CD4-positive, CD25-positive, alpha-beta regulatory T cell (primary cell): ENCODE data around the gene GRM5. TPM values are rescaled to one million over a fixed set of nuclear protein-coding genes. Genes with fewer than 3 reads are reported as not detected.
A peak's percentile ranks its signal among the peaks of the same experiment; 100 is the strongest.

Experiments used
- ATAC-seq, 2 donors: fragments of 150-1000 bp; cut with Tn5 transposase; one replicate each; pipeline ENCODE4 v1.10.0; 2021; ENCODE audit warnings: low read depth in 2 of 2, moderate number of reproducible peaks in 2 of 2, moderate library complexity in 1 of 2
- DNase-seq, 3 donors: peaks; one replicate each; pipeline versions ENCODE4 v3.0.0 to v3.0.0-alpha.2; 2012 to 2022; ENCODE audit warnings: mixed read lengths in 1 of 3
- H3K27ac ChIP-seq: one replicate; pipeline ENCODE4 v1.7.0; 2013; ENCODE audit warnings: mild to moderate bottlenecking, low read length; ENCODE audit not compliant: insufficient read depth, poor library complexity, severe bottlenecking
- H3K27me3 ChIP-seq: one replicate; pipeline ENCODE4 v1.7.0; 2013; ENCODE audit warnings: low read length; ENCODE audit not compliant: control insufficient read depth, insufficient read depth
- H3K36me3 ChIP-seq: one replicate; pipeline ENCODE4 v1.7.0; 2013; ENCODE audit warnings: mild to moderate bottlenecking, low read length, moderate library complexity; ENCODE audit not compliant: control insufficient read depth, insufficient read depth
- H3K4me1 ChIP-seq: 2 replicates; pipeline ENCODE4 v1.7.0; 2013; ENCODE audit warnings: mild to moderate bottlenecking, low read length; ENCODE audit not compliant: insufficient read depth, control insufficient read depth, poor library complexity, severe bottlenecking
- H3K4me3 ChIP-seq: one replicate; pipeline ENCODE4 v1.7.0; 2013; ENCODE audit warnings: low read depth, mild to moderate bottlenecking, low read length, moderate library complexity
- H3K9me3 ChIP-seq, 2 experiments: 1 replicate in 1 of 2; 2 replicates in 1 of 2; pipeline ENCODE4 v1.7.0; 2013; ENCODE audit warnings: low read length in 2 of 2, mild to moderate bottlenecking in 1 of 2, moderate library complexity in 1 of 2; ENCODE audit not compliant: control insufficient read depth in 2 of 2
- H3K27ac Mint-ChIP-seq, 3 donors: one replicate each; pipeline ENCODE4 v1.8.0; 2020 to 2022; ENCODE audit warnings: mild to moderate bottlenecking in 3 of 3, mixed read lengths in 3 of 3, moderate library complexity in 2 of 3
- H3K27me3 Mint-ChIP-seq: one replicate; pipeline ENCODE4 v1.8.0; 2022; ENCODE audit warnings: mild to moderate bottlenecking, mixed read lengths
- H3K36me3 Mint-ChIP-seq: one replicate; pipeline ENCODE4 v1.8.0; 2020; ENCODE audit warnings: mixed read lengths
- H3K4me1 Mint-ChIP-seq, 4 donors: one replicate each; pipeline ENCODE4 v1.8.0; 2020 to 2022; ENCODE audit warnings: mixed read lengths in 4 of 4, mild to moderate bottlenecking in 1 of 4
- H3K4me3 Mint-ChIP-seq, 4 donors: one replicate each; pipeline ENCODE4 v1.8.0; 2020 to 2022; ENCODE audit warnings: mild to moderate bottlenecking in 4 of 4, mixed read lengths in 4 of 4, moderate library complexity in 3 of 4
- H3K9me3 Mint-ChIP-seq, 7 donors: one replicate each; pipeline ENCODE4 v1.8.0; 2020 to 2022; ENCODE audit warnings: mixed read lengths in 7 of 7, mild to moderate bottlenecking in 3 of 7, moderate library complexity in 2 of 7
- polyA plus RNA-seq, 4 donors: library from polyadenylated mRNA; unstranded; fragments of 300-500 nt; fragmentation: Illumina TruSeq; gene quantifications; one replicate each; pipeline ENCODE4 v1.2.3, GENCODE V29; 2021
- total RNA-seq: library from RNA; stranded (reverse); gene quantifications from one replicate; pipeline ENCODE4 v1.2.3, GENCODE V29; 2022

GRM5 gene
- total and polyA plus RNA-seq, 5 donors from 2014 or later = not detected

DNA sequence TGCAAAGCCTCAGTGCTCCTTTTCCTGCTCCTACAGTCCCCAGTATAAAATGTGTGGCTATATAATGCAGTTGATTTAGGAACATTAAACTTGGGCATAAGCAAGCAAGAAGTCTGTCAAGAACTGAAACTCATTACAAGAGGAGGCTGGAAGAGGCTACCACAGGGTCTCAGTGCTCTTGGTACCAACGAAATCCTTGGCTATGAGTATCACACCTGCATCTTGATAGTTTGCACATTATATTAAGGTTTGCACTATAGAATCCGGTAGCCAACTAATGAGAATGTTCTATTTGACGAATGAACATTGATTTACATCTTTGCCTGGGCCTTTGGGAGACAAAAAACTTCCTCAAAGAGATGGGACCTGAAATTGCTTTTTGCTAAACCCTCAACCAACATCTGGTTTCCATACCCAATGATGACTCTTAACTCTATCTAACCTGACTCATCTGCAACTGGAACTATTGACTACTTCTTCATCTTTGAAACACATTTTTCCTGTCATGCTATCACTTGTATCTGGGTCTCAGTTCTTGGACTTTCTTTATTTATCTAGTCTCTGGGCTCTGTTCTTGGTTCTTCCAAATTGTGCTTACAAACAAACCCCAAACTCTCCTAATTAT is 521.0 kb downstream of the GRM5 start:
- Mint-ChIP-seq H3K27me3 (peaks cover 14% of the 10 kb centered on the region), H3K36me3 (no peaks in the 10 kb centered on the region), H3K4me1 (peaks cover 0 to 6% (median 3%) of the 10 kb centered on the region in 4 donors), H3K9me3 (no peaks in the 10 kb centered on the region), H3K27ac (peak overlapping the region in 1 of 3 donors; percentile 35), H3K4me3 (no peak overlapping the region)
- H3K9me3 ChIP-seq = no peaks in the 10 kb centered on the region
- H3K4me3 ChIP-seq = no peak overlapping the region
- no peaks in the 10 kb centered on the region for H3K4me1 ChIP-seq
- H3K36me3 ChIP-seq = no peaks in the 10 kb centered on the region
- DNase-seq (no peak), ATAC-seq (no peak)
- no peak overlapping the region for H3K27ac ChIP-seq
- peaks cover 6% of the 10 kb centered on the region for H3K27me3 ChIP-seq

DNA sequence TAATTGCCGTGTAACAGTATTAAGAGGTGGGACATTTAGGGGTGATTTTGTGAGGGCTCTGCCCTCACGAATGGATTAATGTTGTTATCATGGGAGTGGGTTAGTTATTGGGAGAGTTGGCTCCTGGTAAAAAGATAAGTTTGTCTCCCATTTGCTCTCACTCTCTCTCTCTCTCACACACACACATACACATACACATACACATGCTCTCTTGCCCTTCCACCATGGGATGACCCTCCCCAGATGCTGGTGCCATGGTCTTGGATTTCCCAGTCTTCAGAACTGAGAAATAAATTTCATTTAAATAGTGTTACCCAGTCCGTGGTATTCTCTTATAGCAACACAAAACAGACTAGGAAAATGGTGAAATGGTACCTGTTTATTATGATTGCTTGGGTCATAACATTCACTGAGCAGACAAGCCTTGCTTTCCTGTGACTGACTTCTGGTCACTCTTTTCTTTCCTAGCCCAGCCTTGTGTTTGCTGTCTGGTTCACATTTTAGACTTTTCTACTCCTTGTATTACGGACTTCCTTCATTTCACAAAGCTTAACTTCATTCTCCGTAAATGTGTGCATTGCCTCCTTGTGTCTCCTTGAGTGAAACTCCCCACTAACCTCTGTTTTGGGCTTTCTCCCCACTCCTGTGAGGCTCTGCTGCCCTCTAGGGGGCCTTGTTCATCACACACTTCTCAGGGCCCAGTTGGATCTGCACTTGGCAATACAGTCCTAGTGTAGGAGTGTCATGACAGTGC is 521.7 kb downstream of the GRM5 start:
- H3K27ac Mint-ChIP-seq = peak overlapping the region in 2 of 3 donors; percentile 35 to 88
- Histone ChIP-seq H3K27ac (no peak overlapping the region), H3K4me1 (no peaks in the 10 kb centered on the region), H3K27me3 (peaks cover 6% of the 10 kb centered on the region), H3K4me3 (no peak overlapping the region), H3K36me3 (no peaks in the 10 kb centered on the region), H3K9me3 (no peaks in the 10 kb centered on the region)
- H3K4me3 Mint-ChIP-seq = peak overlapping the region in 1 of 4 donors; percentile 16
- no peaks in the 10 kb centered on the region for H3K36me3 Mint-ChIP-seq
- peaks cover 11% of the 10 kb centered on the region for H3K27me3 Mint-ChIP-seq
- peak; percentile 88 to 89 for ATAC-seq
- peaks cover 0 to 6% (median 3%) of the 10 kb centered on the region in 4 donors for H3K4me1 Mint-ChIP-seq
- DNase-seq = peak; percentile 46 to 85 (median 70)
- H3K9me3 Mint-ChIP-seq = no peaks in the 10 kb centered on the region

DNA sequence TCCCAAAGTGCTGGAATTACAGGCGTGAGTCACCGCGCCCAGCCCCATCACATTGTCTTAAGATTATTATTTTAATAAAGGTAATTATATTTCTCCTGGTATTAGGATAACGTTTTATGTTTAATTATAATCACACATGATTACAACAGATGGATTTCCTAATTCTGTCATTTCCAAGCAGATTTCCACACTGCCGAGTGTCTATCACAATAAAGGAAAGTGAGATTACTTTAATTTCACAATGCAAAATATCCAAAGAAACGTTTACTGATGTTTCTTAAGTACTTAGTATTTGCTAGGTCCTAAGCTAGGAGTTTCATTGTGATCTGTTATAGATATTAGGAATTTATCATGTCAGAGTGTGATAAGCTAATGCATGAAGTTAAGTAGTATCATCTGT is 524.8 kb downstream of the GRM5 start:
- H3K36me3 Mint-ChIP-seq = no peaks in the 10 kb centered on the region
- peaks cover 4% of the 10 kb centered on the region for H3K27me3 Mint-ChIP-seq
- H3K27ac Mint-ChIP-seq = no peak overlapping the region
- no peak for ATAC-seq
- peaks cover 0 to 6% (median 3%) of the 10 kb centered on the region in 4 donors for H3K4me1 Mint-ChIP-seq
- H3K4me3 ChIP-seq = no peak overlapping the region
- no peaks in the 10 kb centered on the region for H3K36me3 ChIP-seq
- H3K27ac ChIP-seq = no peak overlapping the region
- H3K4me3 Mint-ChIP-seq = no peak overlapping the region
- no peaks in the 10 kb centered on the region for H3K4me1 ChIP-seq
- H3K27me3 ChIP-seq = no peaks in the 10 kb centered on the region
- H3K9me3 ChIP-seq = no peaks in the 10 kb centered on the region
- DNase-seq = no peak
- no peaks in the 10 kb centered on the region for H3K9me3 Mint-ChIP-seq

DNA sequence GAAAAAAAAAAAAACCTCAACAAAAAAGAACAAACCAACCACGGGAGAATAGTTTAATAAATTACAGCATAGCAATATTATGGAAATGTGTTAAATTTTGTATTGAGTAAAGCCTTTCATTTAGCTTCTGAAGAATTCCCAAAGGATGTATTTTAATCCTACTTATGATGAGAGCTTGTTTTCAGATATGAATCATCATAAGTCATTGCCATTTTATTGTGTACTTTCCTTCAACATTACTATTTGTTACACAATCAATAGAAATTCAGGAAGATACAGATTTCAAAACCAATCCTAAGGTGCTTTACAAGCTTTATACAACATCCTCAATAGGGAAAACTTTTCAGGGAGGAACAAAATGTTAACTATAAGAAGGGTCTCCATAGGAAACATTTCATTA is 527.7 kb downstream of the GRM5 start:
- Mint-ChIP-seq H3K4me3 (no peak overlapping the region), H3K4me1 (no peaks in the 10 kb centered on the region), H3K36me3 (no peaks in the 10 kb centered on the region), H3K27me3 (peaks cover 2% of the 10 kb centered on the region), H3K27ac (no peak overlapping the region), H3K9me3 (no peaks in the 10 kb centered on the region)
- Histone ChIP-seq H3K4me3 (no peak overlapping the region), H3K27ac (no peak overlapping the region), H3K36me3 (no peaks in the 10 kb centered on the region), H3K4me1 (no peaks in the 10 kb centered on the region), H3K9me3 (no peaks in the 10 kb centered on the region), H3K27me3 (peaks cover 2% of the 10 kb centered on the region)
- DNase-seq (no peak), ATAC-seq (no peak)

DNA sequence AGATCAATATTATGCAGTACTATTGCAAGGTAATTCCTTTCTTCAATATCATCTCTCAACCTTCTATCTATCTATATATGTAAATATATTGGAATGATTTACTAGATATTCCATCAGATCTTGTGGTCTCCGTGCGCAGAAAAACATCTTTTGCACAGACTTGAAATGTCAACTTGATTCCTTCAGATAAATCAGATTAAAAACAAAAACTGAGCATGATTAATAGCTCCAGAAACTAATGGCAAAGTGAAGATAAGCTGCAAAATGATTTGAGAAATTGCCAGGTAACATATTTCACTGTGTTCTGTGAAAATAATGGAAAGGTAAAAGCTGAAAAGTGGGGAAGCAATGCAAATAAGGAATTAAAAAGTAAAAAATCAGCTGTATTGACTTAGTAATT is 528.2 kb downstream of the GRM5 start:
- Mint-ChIP-seq H3K9me3 (no peaks in the 10 kb centered on the region), H3K4me3 (no peak overlapping the region), H3K27ac (no peak overlapping the region), H3K4me1 (no peaks in the 10 kb centered on the region), H3K27me3 (peaks cover 6% of the 10 kb centered on the region), H3K36me3 (no peaks in the 10 kb centered on the region)
- Histone ChIP-seq H3K27ac (no peak overlapping the region), H3K36me3 (no peaks in the 10 kb centered on the region), H3K4me3 (no peak overlapping the region), H3K27me3 (peaks cover 2% of the 10 kb centered on the region), H3K9me3 (no peaks in the 10 kb centered on the region), H3K4me1 (no peaks in the 10 kb centered on the region)
- DNase-seq = no peak
- no peak for ATAC-seq

DNA sequence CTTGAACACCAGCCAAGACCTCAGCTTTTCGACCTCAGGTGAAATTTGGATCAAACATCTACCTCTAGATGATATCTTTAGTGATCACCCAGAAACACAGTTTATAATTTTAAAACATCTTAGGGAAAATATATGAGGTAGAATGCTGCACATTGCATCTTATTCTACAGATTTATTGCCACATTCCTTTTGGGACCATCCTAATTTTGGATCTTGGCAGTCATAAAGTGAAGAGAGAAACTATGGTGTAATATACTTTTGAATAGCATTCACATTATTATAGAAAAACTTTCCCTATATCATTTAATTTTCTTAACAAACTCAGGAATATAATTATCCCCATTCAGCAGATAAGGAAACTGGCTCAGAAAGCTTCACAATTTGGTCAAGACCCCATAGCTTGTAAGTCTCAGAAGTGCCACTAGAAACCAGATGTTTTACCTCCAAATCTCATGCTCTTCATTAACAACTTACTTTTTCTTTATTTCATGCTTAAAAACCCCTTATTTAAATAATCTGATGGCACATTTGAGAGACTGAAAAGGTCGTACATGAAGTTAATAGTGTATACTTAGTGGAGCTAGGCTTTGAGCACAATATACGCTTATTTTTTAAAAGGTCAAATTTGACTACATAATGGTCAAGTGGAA is 529.0 kb downstream of the GRM5 start:
- no peak overlapping the region for H3K27ac ChIP-seq
- Mint-ChIP-seq H3K9me3 (no peaks in the 10 kb centered on the region), H3K4me1 (no peaks in the 10 kb centered on the region), H3K27ac (no peak overlapping the region), H3K36me3 (no peaks in the 10 kb centered on the region), H3K27me3 (peaks cover 11% of the 10 kb centered on the region), H3K4me3 (no peak overlapping the region)
- DNase-seq = no peak
- ATAC-seq = no peak
- H3K36me3 ChIP-seq = no peaks in the 10 kb centered on the region
- no peaks in the 10 kb centered on the region for H3K4me1 ChIP-seq
- peaks cover 3% of the 10 kb centered on the region for H3K27me3 ChIP-seq
- H3K9me3 ChIP-seq = no peaks in the 10 kb centered on the region
- H3K4me3 ChIP-seq = no peak overlapping the region

DNA sequence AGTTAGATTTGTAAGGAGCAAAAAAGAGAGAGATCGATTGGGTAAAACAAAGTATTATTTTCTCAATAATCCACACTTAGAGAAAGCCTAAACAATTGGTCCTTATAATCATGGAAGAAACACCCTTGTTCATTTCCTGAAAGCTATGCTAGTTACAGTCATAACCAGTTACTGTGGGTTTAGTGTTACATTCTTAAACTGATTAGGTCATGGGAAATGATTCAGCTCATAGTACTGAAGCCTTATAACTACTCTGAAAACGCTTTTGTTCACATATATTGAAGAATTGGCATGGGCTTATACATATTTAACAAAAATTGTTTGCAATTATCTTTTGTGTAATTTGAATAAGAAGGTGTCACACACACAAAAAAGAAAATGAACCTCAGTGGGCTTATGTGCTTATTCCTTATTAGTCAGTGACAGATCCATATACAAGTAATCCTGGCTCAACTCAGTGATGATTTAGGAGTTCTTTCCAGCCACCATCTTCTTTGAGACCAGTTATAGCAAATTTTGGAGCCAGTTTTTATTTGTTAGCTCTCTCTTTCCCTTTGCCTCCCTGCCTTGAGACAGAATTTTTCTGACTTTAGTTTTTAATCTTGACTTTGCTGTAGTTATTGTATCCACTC is 529.8 kb downstream of the GRM5 start:
- ATAC-seq = no peak

More for the DNA sequence above, 529.8 kb downstream of the GRM5 start:
- peaks cover 18% of the 10 kb centered on the region for H3K27me3 Mint-ChIP-seq
- H3K4me3 ChIP-seq = no peak overlapping the region
- peaks cover 5% of the 10 kb centered on the region for H3K27me3 ChIP-seq
- no peaks in the 10 kb centered on the region for H3K36me3 ChIP-seq
- H3K4me1 ChIP-seq = no peaks in the 10 kb centered on the region
- no peaks in the 10 kb centered on the region for H3K9me3 ChIP-seq
- H3K4me1 Mint-ChIP-seq = no peaks in the 10 kb centered on the region
- no peaks in the 10 kb centered on the region for H3K9me3 Mint-ChIP-seq
- H3K36me3 Mint-ChIP-seq = no peaks in the 10 kb centered on the region
- H3K27ac Mint-ChIP-seq = no peak overlapping the region
- H3K4me3 Mint-ChIP-seq = no peak overlapping the region
- no peak overlapping the region for H3K27ac ChIP-seq
- peak in 1 of 3 donors; percentile 15 for DNase-seq
